ENCODE measurements around the gene STX5. TPM values are rescaled to one million over a fixed set of nuclear protein-coding genes. Genes with fewer than 3 reads are reported as not detected.

Gene STX5
- total and polyA plus RNA-seq, 10 donors: 20.9 to 50.7 (median 42.6) TPM

GRCh38 chr11:62757846-62758788 is 73.7 kb downstream of the STX5 start:
- H3K36me3 ChIP-seq: peaks cover 0 to 8% (median 0%) of the 10 kb centered on the region in 6 donors
- peak; percentile 11 for DNase-seq
- H3K27ac ChIP-seq: no peak overlapping the region
- H3K9me3 ChIP-seq: no peaks in the 10 kb centered on the region
- no peak overlapping the region for H3K4me3 ChIP-seq
- whole genome bisulfite sequencing, 5 donors: 70 to 77% (median 74%) methylated on average over 9 of the region's 9 CpGs
- H3K4me1 ChIP-seq: peaks cover 17 to 37% (median 23%) of the 10 kb centered on the region in 6 donors
- intact Hi-C loops (cut with DNase I; ENCODE audit: low total_unique reads): no loop called here
- TF ChIP-seq, protein P1, sequence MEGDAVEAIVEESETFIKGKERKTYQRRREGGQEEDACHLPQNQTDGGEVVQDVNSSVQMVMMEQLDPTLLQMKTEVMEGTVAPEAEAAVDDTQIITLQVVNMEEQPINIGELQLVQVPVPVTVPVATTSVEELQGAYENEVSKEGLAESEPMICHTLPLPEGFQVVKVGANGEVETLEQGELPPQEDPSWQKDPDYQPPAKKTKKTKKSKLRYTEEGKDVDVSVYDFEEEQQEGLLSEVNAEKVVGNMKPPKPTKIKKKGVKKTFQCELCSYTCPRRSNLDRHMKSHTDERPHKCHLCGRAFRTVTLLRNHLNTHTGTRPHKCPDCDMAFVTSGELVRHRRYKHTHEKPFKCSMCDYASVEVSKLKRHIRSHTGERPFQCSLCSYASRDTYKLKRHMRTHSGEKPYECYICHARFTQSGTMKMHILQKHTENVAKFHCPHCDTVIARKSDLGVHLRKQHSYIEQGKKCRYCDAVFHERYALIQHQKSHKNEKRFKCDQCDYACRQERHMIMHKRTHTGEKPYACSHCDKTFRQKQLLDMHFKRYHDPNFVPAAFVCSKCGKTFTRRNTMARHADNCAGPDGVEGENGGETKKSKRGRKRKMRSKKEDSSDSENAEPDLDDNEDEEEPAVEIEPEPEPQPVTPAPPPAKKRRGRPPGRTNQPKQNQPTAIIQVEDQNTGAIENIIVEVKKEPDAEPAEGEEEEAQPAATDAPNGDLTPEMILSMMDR (IDR thresholded peaks at IDR 0.05 in 8 of 11, conservative IDR thresholded peaks at IDR 0.05 in 3 of 11): no peak
- TF ChIP-seq POLR2A (IDR thresholded peaks at IDR 0.05) (no peak), POLR2AphosphoS5 (IDR thresholded peaks at IDR 0.05) (no peak)
- no peaks in the 10 kb centered on the region for H3K27me3 ChIP-seq (replicated peaks in 1 of 7)

Small RNA genes within 50 kb of the gene (microRNA-seq; reads per million reads assigned to microRNA genes)
- gene MIR6514: 1.1 to 1.4 (median 1.4) reads per million in 3 donors
- gene MIR6748: 0 to 0.35 (median 0) reads per million in 3 donors

Small RNA genes within 50 kb of the gene (small RNA-seq; reads per million reads assigned to genes)
- 0.12 to 0.56 (median 0.25) reads per million in 4 donors for gene MIR6514
- gene RF00099: 0 reads per million in 4 donors
- gene RNU6-118P: 0 reads per million in 4 donors
- 0 reads per million in 4 donors for gene SNORD22
- 0 reads per million in 4 donors for gene SNORD26
- 0 reads per million in 4 donors for gene SNORD27
- 0 reads per million in 4 donors for gene SNORD28
- 3,444 to 6,321 (median 5,186) reads per million in 4 donors for gene SNORD30

Other genes starting within 250 kb of the STX5 start
- 10 to 100 TPM; 14.4 to 30.9 (median 20.1) TPM for gene TUT1, start 240.5 kb downstream of the STX5 start, total RNA-seq
- 10 to 100 TPM; 14.5 to 24.1 (median 16.1) TPM for gene TUT1, start 240.5 kb downstream of the STX5 start, polyA plus RNA-seq
- gene MTA2, start 230.2 kb downstream of the STX5 start, total RNA-seq: 100 to 1,000 TPM; 102 to 154 (median 114) TPM
- gene MTA2, start 230.2 kb downstream of the STX5 start, polyA plus RNA-seq: 10 to 100 TPM; 55.3 to 94.6 (median 58.5) TPM
- 100 to 1,000 TPM in 5 of 7 donors, 10 to 100 TPM in 2; 46.7 to 159 (median 116) TPM for gene EML3, start 219.3 kb downstream of the STX5 start, total RNA-seq
- 100 to 1,000 TPM in 1 of 3 donors, 10 to 100 TPM in 2; 51.0 to 116 (median 78.6) TPM for gene EML3, start 219.3 kb downstream of the STX5 start, polyA plus RNA-seq
- gene ROM1, start 218.8 kb downstream of the STX5 start, total RNA-seq: 1 to 10 TPM; 4.3 to 8.8 (median 5.6) TPM
- gene ROM1, start 218.8 kb downstream of the STX5 start, polyA plus RNA-seq: 10 to 100 TPM in 1 of 3 donors, 1 to 10 TPM in 2; 4.2 to 15.0 (median 6.1) TPM
- gene B3GAT3, start 210.1 kb downstream of the STX5 start, total RNA-seq: 10 to 100 TPM; 25.2 to 43.7 (median 37.1) TPM
- 10 to 100 TPM; 41.9 to 65.7 (median 63.1) TPM for gene B3GAT3, start 210.1 kb downstream of the STX5 start, polyA plus RNA-seq
- gene GANAB, start 185.4 kb downstream of the STX5 start, total RNA-seq: 100 to 1,000 TPM; 122 to 245 (median 198) TPM
- 10 to 100 TPM; 49.0 to 72.4 (median 53.6) TPM for gene GANAB, start 185.4 kb downstream of the STX5 start, polyA plus RNA-seq
- gene INTS5, start 178.7 kb downstream of the STX5 start, total RNA-seq: 10 to 100 TPM; 16.9 to 34.5 (median 24.8) TPM
- gene INTS5, start 178.7 kb downstream of the STX5 start, polyA plus RNA-seq: 10 to 100 TPM in 1 of 3 donors, 1 to 10 TPM in 2; 4.4 to 13.7 (median 7.0) TPM
- 10 to 100 TPM; 30.9 to 43.7 (median 42.5) TPM for gene C11orf98, start 166.8 kb downstream of the STX5 start, total RNA-seq
- gene C11orf98, start 166.8 kb downstream of the STX5 start, polyA plus RNA-seq: 100 to 1,000 TPM; 144 to 164 (median 152) TPM
- gene CSKMT, start 166.7 kb downstream of the STX5 start, total RNA-seq: 10 to 100 TPM in 6 of 7 donors, 1 to 10 TPM in 1; 3.0 to 19.4 (median 13.2) TPM
- gene CSKMT, start 166.7 kb downstream of the STX5 start, polyA plus RNA-seq: 10 to 100 TPM; 32.6 to 59.4 (median 40.3) TPM
- 1 to 10 TPM; 4.9 to 6.5 (median 5.9) TPM for gene UQCC3, start 160.4 kb downstream of the STX5 start, total RNA-seq
- 10 to 100 TPM; 20.2 to 23.7 (median 23.3) TPM for gene UQCC3, start 160.4 kb downstream of the STX5 start, polyA plus RNA-seq
- 10 to 100 TPM in 6 of 7 donors, 1 to 10 TPM in 1; 10.0 to 20.2 (median 12.8) TPM for gene LBHD1, start 159.8 kb downstream of the STX5 start, total RNA-seq
- 10 to 100 TPM in 2 of 3 donors, 1 to 10 TPM in 1; 7.3 to 21.2 (median 15.1) TPM for gene LBHD1, start 159.8 kb downstream of the STX5 start, polyA plus RNA-seq
- gene UBXN1, start 153.0 kb downstream of the STX5 start, total RNA-seq: 100 to 1,000 TPM in 6 of 7 donors, 10 to 100 TPM in 1; 93.8 to 158 (median 128) TPM
- gene UBXN1, start 153.0 kb downstream of the STX5 start, polyA plus RNA-seq: 100 to 1,000 TPM; 198 to 209 (median 203) TPM
- not detected for gene LRRN4CL, start 142.5 kb downstream of the STX5 start, total RNA-seq
- under 1 TPM; 0.04 to 0.48 (median 0.17) TPM for gene LRRN4CL, start 142.5 kb downstream of the STX5 start, polyA plus RNA-seq
- 10 to 100 TPM; 25.6 to 66.0 (median 34.4) TPM for gene BSCL2, start 124.6 kb downstream of the STX5 start, total RNA-seq
- gene BSCL2, start 124.6 kb downstream of the STX5 start, polyA plus RNA-seq: 10 to 100 TPM; 47.7 to 62.6 (median 47.8) TPM
- not detected for gene GNG3, start 124.4 kb downstream of the STX5 start, total RNA-seq
- gene GNG3, start 124.4 kb downstream of the STX5 start, polyA plus RNA-seq: under 1 TPM in 2 of 3 donors, not detected in 1; 0.12 to 0.13 TPM
- 10 to 100 TPM; 39.3 to 62.8 (median 48.5) TPM for gene HNRNPUL2, start 104.6 kb downstream of the STX5 start, total RNA-seq
- 10 to 100 TPM; 26.4 to 37.1 (median 29.3) TPM for gene HNRNPUL2, start 104.6 kb downstream of the STX5 start, polyA plus RNA-seq
- 10 to 100 TPM; 25.4 to 47.1 (median 30.5) TPM for gene TTC9C, start 103.6 kb downstream of the STX5 start, total RNA-seq
- gene TTC9C, start 103.6 kb downstream of the STX5 start, polyA plus RNA-seq: 10 to 100 TPM; 27.8 to 35.6 (median 33.4) TPM
- 10 to 100 TPM in 5 of 7 donors, 1 to 10 TPM in 2; 6.6 to 14.5 (median 11.1) TPM for gene ZBTB3, start 77.9 kb downstream of the STX5 start, total RNA-seq
- gene ZBTB3, start 77.9 kb downstream of the STX5 start, polyA plus RNA-seq: 1 to 10 TPM; 3.2 to 4.9 (median 3.9) TPM
- gene POLR2G, start 70.5 kb downstream of the STX5 start, total RNA-seq: 10 to 100 TPM; 52.1 to 74.0 (median 60.2) TPM
- gene POLR2G, start 70.5 kb downstream of the STX5 start, polyA plus RNA-seq: 100 to 1,000 TPM; 129 to 153 (median 135) TPM
- 10 to 100 TPM; 16.6 to 28.8 (median 23.7) TPM for gene TAF6L, start 60.7 kb downstream of the STX5 start, total RNA-seq
- 10 to 100 TPM; 11.9 to 37.5 (median 21.1) TPM for gene TAF6L, start 60.7 kb downstream of the STX5 start, polyA plus RNA-seq
- 10 to 100 TPM; 39.0 to 80.8 (median 48.3) TPM for gene TMEM179B, start 44.6 kb downstream of the STX5 start, total RNA-seq
- gene TMEM179B, start 44.6 kb downstream of the STX5 start, polyA plus RNA-seq: 10 to 100 TPM; 46.1 to 57.1 (median 54.6) TPM
- gene TMEM223, start 40.0 kb downstream of the STX5 start, total RNA-seq: 10 to 100 TPM; 11.2 to 27.8 (median 13.6) TPM
- 10 to 100 TPM; 19.0 to 32.8 (median 25.0) TPM for gene TMEM223, start 40.0 kb downstream of the STX5 start, polyA plus RNA-seq
- 100 to 1,000 TPM in 4 of 7 donors, 10 to 100 TPM in 3; 87.7 to 125 (median 118) TPM for gene NXF1, start 26.6 kb downstream of the STX5 start, total RNA-seq
- 100 to 1,000 TPM in 2 of 3 donors, 10 to 100 TPM in 1; 83.1 to 271 (median 194) TPM for gene NXF1, start 26.6 kb downstream of the STX5 start, polyA plus RNA-seq
- gene TEX54, start 790 bp upstream of the STX5 start, total RNA-seq: not detected
- not detected for gene TEX54, start 790 bp upstream of the STX5 start, polyA plus RNA-seq
- 10 to 100 TPM; 29.0 to 62.2 (median 46.4) TPM for gene WDR74, start 7.5 kb upstream of the STX5 start, total RNA-seq
- gene WDR74, start 7.5 kb upstream of the STX5 start, polyA plus RNA-seq: 10 to 100 TPM; 56.0 to 66.2 (median 60.1) TPM
- 100 to 1,000 TPM; 102 to 138 (median 114) TPM for gene SLC3A2, start 48.8 kb upstream of the STX5 start, total RNA-seq
- gene SLC3A2, start 48.8 kb upstream of the STX5 start, polyA plus RNA-seq: 10 to 100 TPM; 48.7 to 58.4 (median 52.8) TPM
- gene CHRM1, start 89.3 kb upstream of the STX5 start, total RNA-seq: not detected
- not detected for gene CHRM1, start 89.3 kb upstream of the STX5 start, polyA plus RNA-seq
- gene SLC22A6, start 152.9 kb upstream of the STX5 start, total RNA-seq: not detected
- not detected for gene SLC22A6, start 152.9 kb upstream of the STX5 start, polyA plus RNA-seq
- not detected for gene SLC22A8, start 183.8 kb upstream of the STX5 start, total RNA-seq
- not detected for gene SLC22A8, start 183.8 kb upstream of the STX5 start, polyA plus RNA-seq